Uterus (tissue), 2 donors: ENCODE results near the gene TXNL4B.
"Not testable (repeated sequence)": the region's sequence is repeated elsewhere in the genome, so short reads cannot be mapped to it uniquely, and the experiment has no call there.

Experiments used
- CTCF ChIP-seq, 4 experiments: fragments of 200-600 bp in 2 of 4; fragments of 450-650 bp in 2 of 4; sonication (generic) in 2 of 4; IDR thresholded peaks; one replicate each; pipeline ENCODE4 v1.5.1; 2016 to 2019; ENCODE audit warnings: antibody characterized with exemption in 4 of 4, mild to moderate bottlenecking in 2 of 4, moderate library complexity in 1 of 4
- POLR2A ChIP-seq, 2 donors: fragments of 450-650 bp; IDR thresholded peaks; one replicate each; pipeline ENCODE4 v1.6.1; 2016; ENCODE audit warnings: antibody characterized with exemption in 2 of 2, mild to moderate bottlenecking in 1 of 2, moderate library complexity in 1 of 2

GRCh38 chr16:72057313-72057712, 36.1 kb downstream of the TXNL4B start:
- TF ChIP-seq CTCF, POLR2A (IDR thresholded peaks at IDR 0.05): not testable (repeated sequence)
